H1 (cell line): ENCODE data around the gene ZNF320. TPM values are rescaled to one million over a fixed set of nuclear protein-coding genes. Genes with fewer than 3 reads are reported as not detected.
A peak's percentile ranks its signal among the peaks of the same experiment; 100 is the strongest.

ENCODE experiments used
- CTCF ChIA-PET: fragments of 300-600 bp; sonication (Branson Sonifier 250); formaldehyde crosslinking; loops from one replicate; lab custom pipeline; 2021; ENCODE audit not compliant: partially characterized antibody; lab: Charles Lee
- POLR2A ChIA-PET: fragments of 300-600 bp; sonication (Branson Sonifier 250); formaldehyde crosslinking; loops from one replicate; lab custom pipeline; 2021; ENCODE audit warnings: inconsistent platforms; ENCODE audit not compliant: partially characterized antibody; lab: Charles Lee
- DNase-seq, 2 experiments: peaks; one replicate each; pipeline versions ENCODE4 v3.0.0 to v3.0.0-alpha.2; 2010 to 2022; ENCODE audit warnings: low spot score in 2 of 2, low read depth in 1 of 2, mixed read lengths in 1 of 2
- FAIRE-seq: peaks from 2 replicates; lab custom pipeline; 2011; peaks lifted over from hg19 to GRCh38; lab: Jason Lieb, UNC
- H2AFZ ChIP-seq: 2 replicates; pipeline ENCODE4 v1.8.1; 2012; ENCODE audit warnings: low read length, inconsistent platforms
- H2AK5ac ChIP-seq: 2 replicates; pipeline ENCODE4 v1.6.1; 2013; ENCODE audit warnings: low read depth, low read length
- H2BK120ac ChIP-seq: replicated peaks from 2 replicates; pipeline ENCODE3; 2013; ENCODE audit warnings: low read depth, low read length, inconsistent platforms
- H2BK12ac ChIP-seq: 2 replicates; pipeline ENCODE4 v1.6.1; 2013; ENCODE audit warnings: low read depth, low read length
- H2BK15ac ChIP-seq: 2 replicates; pipeline ENCODE4 v1.6.1; 2013; ENCODE audit warnings: low read length
- H2BK20ac ChIP-seq: 2 replicates; pipeline ENCODE4 v1.6.1; 2013; ENCODE audit warnings: low read length
- H2BK5ac ChIP-seq: 2 replicates; pipeline ENCODE4 v1.6.1; 2013; ENCODE audit warnings: low read depth, low read length
- H3K14ac ChIP-seq: 2 replicates; pipeline ENCODE4 v1.6.1; 2013; ENCODE audit warnings: inconsistent platforms; ENCODE audit not compliant: insufficient read length
- H3K18ac ChIP-seq: 2 replicates; pipeline ENCODE4 v1.6.1; 2013; ENCODE audit warnings: low read length; ENCODE audit errors: extremely low read depth
- H3K23ac ChIP-seq: 2 replicates; pipeline ENCODE4 v1.6.1; 2013; ENCODE audit warnings: inconsistent platforms; ENCODE audit not compliant: insufficient read length
- H3K23me2 ChIP-seq: 2 replicates; pipeline ENCODE4 v1.6.1; 2013; ENCODE audit warnings: low read depth, low read length
- H3K27ac ChIP-seq: 2 replicates; pipeline ENCODE4 v1.6.1; 2011; ENCODE audit warnings: low read depth, low read length, inconsistent platforms
- H3K27me3 ChIP-seq, 4 experiments: replicated peaks in 1 of 4; 1 replicate in 1 of 4; 2 replicates in 3 of 4; pipeline versions ENCODE4 v1.6.1 to v1.8.1; 2011 to 2013; ENCODE audit warnings: low read length in 3 of 4, mild to moderate bottlenecking in 3 of 4, inconsistent platforms in 2 of 4, mixed read lengths in 2 of 4, moderate library complexity in 1 of 4; ENCODE audit not compliant: control insufficient read depth in 3 of 4, insufficient read depth in 3 of 4; ENCODE audit errors: extremely low read depth in 1 of 4
- H3K36me3 ChIP-seq, 4 experiments: 2 replicates each; pipeline versions ENCODE4 v1.6.1 to v1.8.1; 2011 to 2013; ENCODE audit warnings: mild to moderate bottlenecking in 4 of 4, low read length in 3 of 4, moderate library complexity in 2 of 4, control low read depth in 1 of 4, inconsistent platforms in 1 of 4; ENCODE audit not compliant: insufficient read depth in 4 of 4, control insufficient read depth in 2 of 4
- H3K4ac ChIP-seq: replicated peaks from 2 replicates; pipeline ENCODE3; 2013; ENCODE audit warnings: low read length, low read depth, mixed read lengths, inconsistent platforms; ENCODE audit not compliant: insufficient read length
- H3K4me1 ChIP-seq, 4 experiments: replicated peaks in 1 of 4; 1 replicate in 1 of 4; 2 replicates in 3 of 4; pipeline versions ENCODE4 v1.6.1 to v1.8.1; 2011 to 2013; ENCODE audit warnings: low read length in 3 of 4, inconsistent platforms in 2 of 4, mixed read lengths in 1 of 4; ENCODE audit not compliant: insufficient read depth in 4 of 4, control insufficient read depth in 3 of 4
- H3K4me2 ChIP-seq, 2 experiments: 2 replicates each; pipeline versions ENCODE4 v1.6.1 to v1.8.1; 2011 to 2013; ENCODE audit warnings: low read depth in 2 of 2, low read length in 2 of 2, control low read depth in 1 of 2, inconsistent platforms in 1 of 2, mild to moderate bottlenecking in 1 of 2; ENCODE audit not compliant: insufficient read depth in 1 of 2
- H3K4me3 ChIP-seq, 4 experiments: fragments of 200-600, 300-600 bp in 1 of 4; sonication (generic), shearing (Covaris generic), sonication (Bioruptor Twin) in 1 of 4; 2 replicates each; pipeline versions ENCODE4 v1.5.1 to v1.8.1; 2011 to 2016; ENCODE audit warnings: low read length in 4 of 4, low read depth in 3 of 4, control low read depth in 2 of 4, inconsistent platforms in 2 of 4, mild to moderate bottlenecking in 2 of 4, mixed read lengths in 1 of 4, moderate library complexity in 1 of 4; ENCODE audit not compliant: insufficient read depth in 2 of 4; ENCODE audit errors: extremely low read depth in 1 of 4
- H3K56ac ChIP-seq: replicated peaks from 2 replicates; pipeline ENCODE3; 2013; ENCODE audit warnings: low read depth, mild to moderate bottlenecking, mixed read lengths, low read length, inconsistent platforms; ENCODE audit not compliant: insufficient read length
- H3K79me1 ChIP-seq: 2 replicates; pipeline ENCODE4 v1.6.1; 2013; ENCODE audit warnings: low read depth, low read length, control low read depth
- H3K79me2 ChIP-seq, 2 experiments: 2 replicates each; pipeline versions ENCODE4 v1.6.1 to v1.8.1; 2012 to 2013; ENCODE audit warnings: low read length in 2 of 2, mild to moderate bottlenecking in 2 of 2, inconsistent platforms in 1 of 2; ENCODE audit not compliant: insufficient read depth in 2 of 2, control insufficient read depth in 1 of 2
- H3K9ac ChIP-seq, 4 experiments: replicated peaks in 1 of 4; 1 replicate in 1 of 4; 2 replicates in 3 of 4; pipeline versions ENCODE4 v1.6.1 to v1.8.1; 2011 to 2013; ENCODE audit warnings: low read depth in 3 of 4, low read length in 3 of 4, control low read depth in 2 of 4, mild to moderate bottlenecking in 2 of 4, moderate library complexity in 2 of 4, inconsistent platforms in 1 of 4; ENCODE audit errors: extremely low read depth in 1 of 4
- H3K9me3 ChIP-seq, 2 experiments: 2 replicates each; pipeline versions ENCODE4 v1.6.1 to v1.8.1; 2012 to 2013; ENCODE audit warnings: mild to moderate bottlenecking in 2 of 2, moderate library complexity in 2 of 2, control low read depth in 1 of 2, inconsistent platforms in 1 of 2, low read depth in 1 of 2, low read length in 1 of 2, mixed read lengths in 1 of 2; ENCODE audit not compliant: insufficient read depth in 2 of 2
- H4K20me1 ChIP-seq, 2 experiments: replicated peaks in 1 of 2; 2 replicates each; pipeline versions ENCODE3 to v1.8.1; 2011 to 2013; ENCODE audit warnings: inconsistent platforms in 2 of 2, low read length in 2 of 2, mild to moderate bottlenecking in 1 of 2; ENCODE audit not compliant: insufficient read depth in 2 of 2, control insufficient read depth in 1 of 2
- H4K5ac ChIP-seq: 2 replicates; pipeline ENCODE4 v1.6.1; 2013; ENCODE audit warnings: low read length, low read depth, mixed read lengths, inconsistent platforms; ENCODE audit not compliant: insufficient read length
- H4K8ac ChIP-seq: 2 replicates; pipeline ENCODE4 v1.8.0; 2013; ENCODE audit warnings: mild to moderate bottlenecking, moderate library complexity, low read length, inconsistent platforms; ENCODE audit not compliant: insufficient read depth; ENCODE audit errors: extremely low read depth
- H4K91ac ChIP-seq: replicated peaks from 2 replicates; pipeline ENCODE3; 2013; ENCODE audit warnings: low read length, mixed read lengths, inconsistent platforms; ENCODE audit not compliant: insufficient read length
- CBX8 ChIP-seq: fragments of 300-800, 300-1000 bp; sonication (generic); IDR thresholded peaks from 2 replicates; pipeline ENCODE4 v1.7.1; 2016; ENCODE audit warnings: low read depth, low read length, borderline replicate concordance
- CHD1 ChIP-seq: IDR thresholded peaks from 2 replicates; pipeline ENCODE4 v1.6.1; 2012; ENCODE audit warnings: low read depth, low read length, improper control_type of control experiment
- CREB1 ChIP-seq: IDR thresholded peaks from 2 replicates; pipeline ENCODE4 v1.6.1; 2012; ENCODE audit warnings: inconsistent platforms
- JUN ChIP-seq: IDR thresholded peaks from 2 replicates; pipeline ENCODE4 v1.6.1; 2011; ENCODE audit warnings: low read depth, mild to moderate bottlenecking, improper control_type of control experiment, low read length
- JUND ChIP-seq: IDR thresholded peaks from 2 replicates; pipeline ENCODE4 v1.6.1; 2011; ENCODE audit warnings: mild to moderate bottlenecking, improper control_type of control experiment, low read length
- RAD21 ChIP-seq, 2 experiments: IDR thresholded peaks in 1 of 2; conservative IDR thresholded peaks in 1 of 2; 2 replicates each; pipeline ENCODE4 v1.6.1; 2011; ENCODE audit warnings: low read depth in 2 of 2, low read length in 2 of 2, improper control_type of control experiment in 1 of 2, inconsistent platforms in 1 of 2, mild to moderate bottlenecking in 1 of 2, moderate library complexity in 1 of 2
- RXRA ChIP-seq: IDR thresholded peaks from 2 replicates; pipeline ENCODE4 v1.6.1; 2011; ENCODE audit warnings: low read depth, mild to moderate bottlenecking, low read length, moderate library complexity; ENCODE audit not compliant: insufficient read depth
- SAP30 ChIP-seq: fragments of 300-600 bp; sonication (generic); IDR thresholded peaks from 2 replicates; pipeline ENCODE4 v1.7.1; 2012; ENCODE audit warnings: low read length, moderate library complexity, mild to moderate bottlenecking, inconsistent platforms; ENCODE audit not compliant: insufficient read depth, insufficient replicate concordance
- SIRT6 ChIP-seq: IDR thresholded peaks from one replicate; pipeline ENCODE4 v1.7.1; 2012; ENCODE audit warnings: low read length, inconsistent platforms
- SP1 ChIP-seq: IDR thresholded peaks from 2 replicates; pipeline ENCODE4 v1.6.1; 2011; ENCODE audit warnings: low read depth, low read length
- TAF1 ChIP-seq: IDR thresholded peaks from 2 replicates; pipeline ENCODE4 v1.6.1; 2011; ENCODE audit warnings: mild to moderate bottlenecking, low read depth, low read length
- WGBS, 2 experiments: shearing (Covaris generic) in 1 of 2; methylation state at CpG; one replicate each; pipeline versions ENCODE4 v1.1.6 to v1.1.7; 2013 to 2015; ENCODE audit warnings: low lambda C conversion rate in 2 of 2, mixed read lengths in 2 of 2, inconsistent platforms in 1 of 2, low coverage in 1 of 2, missing lambda C conversion rate in 1 of 2; ENCODE audit not compliant: insufficient replicate concordance in 2 of 2, insufficient coverage in 1 of 2, insufficient read length in 1 of 2; ENCODE audit errors: extremely low coverage in 1 of 2, missing lambda C conversion rate in 1 of 2; 5-methylcytosine and 5-hydroxymethylcytosine counted together
- polyA plus RNA-seq, 7 experiments: library from polyadenylated mRNA; depleted of rRNA in 3 of 7; stranded (reverse) in 5 of 7; unstranded in 2 of 7; fragments of >200 nt in 5 of 7; fragments of 200-250 nt in 2 of 7; gene quantifications; 1 replicate in 5 of 7; 2 replicates in 1 of 7; 4 replicates in 1 of 7; pipeline versions ENCODE4 v1.2.1 to v1.2.3, GENCODE V29; 2011 to 2013; ENCODE audit warnings: missing spikeins in 2 of 7, mixed read lengths in 2 of 7
- total RNA-seq: library from RNA; stranded (reverse); fragmentation: NEBNext Ultra II Directional; extraction: Animal tissue kit (Norgen Biotek cat#: 25700); gene quantifications from 2 replicates; pipeline ENCODE4 v1.2.1, GENCODE V29; 2021

ZNF320 gene
- total and polyA plus RNA-seq, 2 of the 8 experiments (the other 6 are each of a cell fraction or from before 2014, with no cell fraction given) = 20.6 to 26.8 TPM

DNA sequence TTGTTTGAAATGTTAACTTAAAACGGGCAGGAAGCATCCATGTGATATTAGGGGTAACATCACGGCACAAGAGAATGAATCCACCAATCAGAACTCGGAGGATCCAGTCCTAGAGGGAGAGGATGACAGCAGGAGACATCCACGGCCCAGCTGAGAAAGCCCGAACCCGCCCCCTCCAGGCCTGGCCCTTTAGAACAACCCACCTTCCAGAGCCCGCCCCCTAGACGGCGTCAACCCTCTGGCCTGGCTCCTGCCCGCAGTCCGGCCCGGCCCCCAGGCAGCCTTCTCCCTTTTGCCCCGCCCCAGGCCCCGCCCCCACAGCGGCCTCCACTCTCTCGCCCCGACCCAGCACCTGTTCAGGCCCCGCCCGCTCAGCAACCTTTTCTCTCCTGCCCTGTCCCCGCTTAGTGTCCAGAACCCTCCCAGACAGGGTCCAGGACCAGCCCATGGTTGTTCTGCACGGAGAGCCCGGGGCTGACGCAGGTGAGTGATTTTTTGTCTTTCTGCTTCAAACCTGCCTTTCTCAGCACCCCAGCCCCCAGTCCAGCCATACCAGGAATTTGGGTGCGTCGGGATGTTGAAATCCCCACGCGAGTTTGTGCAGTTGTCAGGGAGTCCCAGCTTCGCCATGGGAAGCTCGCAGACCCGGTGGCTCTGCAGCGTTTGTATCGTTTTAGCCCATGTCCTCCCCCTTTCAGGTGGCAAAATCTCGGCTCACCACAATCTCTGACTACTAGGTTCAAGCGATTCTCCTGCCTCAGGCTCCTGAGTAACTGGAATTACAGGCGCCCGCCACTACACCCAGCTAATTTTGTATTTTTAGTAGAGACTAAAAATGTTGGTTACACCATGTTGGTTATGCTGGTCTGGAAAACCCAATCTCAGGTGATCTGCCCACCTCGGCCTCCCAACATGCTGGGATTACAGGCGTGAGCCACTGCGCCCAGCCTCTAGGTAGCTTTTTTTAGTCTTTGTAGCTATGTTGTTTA, 49.2 kb upstream of the ZNF320 start:
- Histone ChIP-seq H2BK15ac (no peak overlapping the region), H4K5ac (no peak overlapping the region), H3K4me3 (peak overlapping the region; percentile 25 to 57 (median 36); a peak in 5 of 8 replicates), H3K4me1 (peaks cover 2 to 15% (median 11%) of the 10 kb centered on the region in 4 experiments; a peak in 5 of 7 replicates), H3K23ac (no peak overlapping the region), H3K79me1 (no peaks in the 10 kb centered on the region), H2AK5ac (no peak overlapping the region), H4K91ac (no peak overlapping the region), H3K14ac (no peak overlapping the region), H3K18ac (no peak overlapping the region), H2AFZ (no peak overlapping the region), H2BK120ac (no peak overlapping the region), H3K9ac (no peak overlapping the region), H3K4me2 (peak overlapping the region; percentile 61 to 67), H4K20me1 (no peaks in the 10 kb centered on the region), H2BK12ac (no peak overlapping the region), H3K27me3 (no peaks in the 10 kb centered on the region), H2BK20ac (no peak overlapping the region), H3K79me2 (no peaks in the 10 kb centered on the region), H3K9me3 (peaks cover 32 to 33% of the 10 kb centered on the region in 2 experiments), H4K8ac (no peak overlapping the region; the same call in 1 of the 2 replicates), H3K56ac (no peak overlapping the region), H3K27ac (no peak overlapping the region), H2BK5ac (no peak overlapping the region), H3K36me3 (peaks cover 7 to 31% (median 17%) of the 10 kb centered on the region in 4 experiments; a peak in 6 of 8 replicates), H3K4ac (no peak overlapping the region), H3K23me2 (peaks cover 4% of the 10 kb centered on the region; the same call in 1 of the 2 replicates)
- WGBS, 2 experiments = 44% methylated on average over 27 of the region's 39 CpGs; no CpG with 5 or more reads in 1 of the 2 experiments
- ChIA-PET POLR2A (interaction anchor here (1.0 to 3.3 kb wide), 5 partner anchors 10 to 63 kb away, joined by 3 to 16 read pairs (median 4); partner anchors contain the start of gene ZNF816), CTCF (interaction anchor here (0.6 to 1.5 kb wide), 8 partner anchors 10 to 73 kb away, joined by 3 to 5 read pairs (median 4); partner anchors contain the start of gene ZNF816)
- DNase-seq (peak; percentile 89 to 96), FAIRE-seq (peak; percentile 55)
- TF ChIP-seq CREB1 = peak; percentile 34; the same call in 1 of the 2 replicates
- TF ChIP-seq SAP30 = peak; percentile 26
- TF ChIP-seq RAD21 (IDR thresholded peaks at IDR 0.05 in 1 of 2, conservative IDR thresholded peaks at IDR 0.05 in 1 of 2; ENCODE audit: low read depth in 2 of 2, low read length in 2 of 2) = peak in 1 of 2 experiments; percentile 19; a peak in 1 of 4 replicates
- TF ChIP-seq SIRT6 = no peak
- TF ChIP-seq JUN = no peak
- TF ChIP-seq CBX8 = no peak
- TF ChIP-seq RXRA = no peak
- TF ChIP-seq SP1 = peak; percentile 79
- TF ChIP-seq TAF1 = no peak
- TF ChIP-seq CHD1 = no peak
- TF ChIP-seq JUND = no peak
